SK-N-SH (cell line): ENCODE data around the gene P3H3. TPM values are rescaled to one million over a fixed set of nuclear protein-coding genes. Genes with fewer than 3 reads are reported as not detected.
"Not testable (repeated sequence)": the region's sequence is repeated elsewhere in the genome, so short reads cannot be mapped to it uniquely, and the experiment has no call there.

Experiments used
- CTCF ChIA-PET: fragments of 300-600, 350-600 bp; formaldehyde crosslinking; extraction: SDS; loops from one replicate; lab custom pipeline; 2021; lab: Yijun Ruan, JAX
- POLR2A ChIA-PET: fragments of 350-600 bp; sonication (Branson Sonifier 250); formaldehyde crosslinking; extraction: SDS; loops from one replicate; lab custom pipeline; 2020; ENCODE audit warnings: antibody characterized with exemption, inconsistent platforms; lab: Yijun Ruan, JAX
- DNase-seq: peaks from one replicate; pipeline ENCODE4 v3.0.0; 2012
- H2AFZ ChIP-seq: fragments of 200-600 bp; sonication (generic); 2 replicates; pipeline ENCODE4 v1.8.1; 2016; ENCODE audit warnings: antibody characterized with exemption, mild to moderate bottlenecking, low read depth
- H3F3A ChIP-seq: fragments of 200-600 bp; sonication (generic); replicated peaks from 2 replicates; pipeline ENCODE3; 2016; ENCODE audit warnings: antibody characterized with exemption, mild to moderate bottlenecking; ENCODE audit not compliant: insufficient read depth
- H3K27ac ChIP-seq, 2 experiments: fragments of 200-500 bp in 1 of 2; fragments of 200-600 bp in 1 of 2; sonication (Bioruptor generic) in 1 of 2; sonication (generic), shearing (Covaris generic) in 1 of 2; 2 replicates each; pipeline versions ENCODE4 v1.5.1 to v1.6.1; 2014 to 2016; ENCODE audit warnings: low read depth in 2 of 2, inconsistent platforms in 1 of 2, low read length in 1 of 2, mild to moderate bottlenecking in 1 of 2, mixed read lengths in 1 of 2
- H3K27me3 ChIP-seq: fragments of 200-600 bp; sonication (generic), shearing (Covaris generic); 2 replicates; pipeline ENCODE4 v1.6.1; 2016; ENCODE audit warnings: mixed run types; ENCODE audit not compliant: insufficient read depth
- H3K36me3 ChIP-seq, 2 experiments: fragments of 200-500 bp in 1 of 2; fragments of 200-600 bp in 1 of 2; sonication (Bioruptor generic) in 1 of 2; sonication (generic) in 1 of 2; replicated peaks in 1 of 2; 2 replicates each; pipeline versions ENCODE3 to v1.5.1; 2014 to 2016; ENCODE audit warnings: low read length in 1 of 2, mild to moderate bottlenecking in 1 of 2; ENCODE audit not compliant: insufficient read depth in 2 of 2, control insufficient read depth in 1 of 2
- H3K4me1 ChIP-seq, 2 experiments: fragments of 200-500 bp in 1 of 2; fragments of 200-600 bp in 1 of 2; sonication (Bioruptor generic) in 1 of 2; sonication (generic), shearing (Covaris generic) in 1 of 2; 2 replicates each; pipeline versions ENCODE4 v1.5.1 to v1.6.1; 2014 to 2016; ENCODE audit warnings: low read depth in 1 of 2, low read length in 1 of 2, mixed run types in 1 of 2; ENCODE audit not compliant: insufficient read depth in 2 of 2, control insufficient read depth in 1 of 2
- H3K4me2 ChIP-seq: fragments of 200-600 bp; sonication (generic), shearing (Covaris generic); 2 replicates; pipeline ENCODE4 v1.6.1; 2017; ENCODE audit warnings: mixed run types
- H3K4me3 ChIP-seq, 2 experiments: fragments of 200-500 bp in 1 of 2; fragments of 200-600 bp in 1 of 2; sonication (Bioruptor generic) in 1 of 2; sonication (generic), shearing (Covaris generic) in 1 of 2; 2 replicates each; pipeline versions ENCODE4 v1.5.1 to v1.8.1; 2014 to 2016; ENCODE audit warnings: low read depth in 2 of 2, inconsistent platforms in 1 of 2, low read length in 1 of 2, mild to moderate bottlenecking in 1 of 2, mixed read lengths in 1 of 2, moderate library complexity in 1 of 2
- H3K79me2 ChIP-seq: fragments of 200-600 bp; sonication (generic); 2 replicates; pipeline ENCODE4 v1.8.1; 2017; ENCODE audit warnings: mild to moderate bottlenecking; ENCODE audit not compliant: insufficient read depth
- H3K9ac ChIP-seq: fragments of 200-600 bp; sonication (generic); 2 replicates; pipeline ENCODE4 v1.6.1; 2017; ENCODE audit warnings: mixed run types
- H3K9me2 ChIP-seq: fragments of 200-600 bp; sonication (generic); 2 replicates; pipeline ENCODE4 v1.6.1; 2017; ENCODE audit warnings: mixed run types
- H3K9me3 ChIP-seq: fragments of 200-600 bp; sonication (generic); 2 replicates; pipeline ENCODE4 v1.6.1; 2017; ENCODE audit warnings: mixed run types, mild to moderate bottlenecking, moderate library complexity
- H4K20me1 ChIP-seq: fragments of 200-600 bp; sonication (generic); 2 replicates; pipeline ENCODE4 v1.6.1; 2017; ENCODE audit warnings: mild to moderate bottlenecking, mixed run types; ENCODE audit not compliant: insufficient read depth
- ELF1 ChIP-seq: IDR thresholded peaks from 2 replicates; pipeline ENCODE4 v1.4.0; 2012
- RAD21 ChIP-seq: IDR thresholded peaks from 2 replicates; pipeline ENCODE4 v1.6.1; 2012; ENCODE audit warnings: mild to moderate bottlenecking, low read length
- SIN3A ChIP-seq: IDR thresholded peaks from 2 replicates; pipeline ENCODE4 v1.6.1; 2012; ENCODE audit warnings: low read depth, mild to moderate bottlenecking, low read length, moderate library complexity, borderline replicate concordance
- SMC3 ChIP-seq: IDR thresholded peaks from 2 replicates; pipeline ENCODE4 v1.6.1; 2012; ENCODE audit warnings: low read depth, low read length, improper control_type of control experiment
- YY1 ChIP-seq: IDR thresholded peaks from 2 replicates; pipeline ENCODE4 v1.4.0; 2012; ENCODE audit warnings: low read depth, mild to moderate bottlenecking
- WGBS: methylation state at CpG from one replicate; pipeline ENCODE4 v1.1.6; 2017; ENCODE audit warnings: low lambda C conversion rate; 5-methylcytosine and 5-hydroxymethylcytosine counted together
- polyA plus RNA-seq, 3 experiments: library from polyadenylated mRNA; depleted of rRNA; stranded (reverse); fragments of >200 nt; gene quantifications; 2 replicates each; pipeline ENCODE4 v1.2.3, GENCODE V29; 2012
- TF ChIP-seq, protein P1 (sequence below): fragments of 200-600 bp; sonication (generic); IDR thresholded peaks from 2 replicates; pipeline ENCODE4 v1.6.1; 2017; ENCODE audit warnings: antibody characterized with exemption, mild to moderate bottlenecking, moderate library complexity
- TF ChIP-seq, protein P2 (sequence below): IDR thresholded peaks from 2 replicates; pipeline ENCODE4 v1.4.0; 2012; ENCODE audit warnings: low read depth

The P3H3 gene
- polyA plus RNA-seq, 1 of the 3 experiments (the other 2 are of a cell fraction), result 74.6 TPM

DNA sequence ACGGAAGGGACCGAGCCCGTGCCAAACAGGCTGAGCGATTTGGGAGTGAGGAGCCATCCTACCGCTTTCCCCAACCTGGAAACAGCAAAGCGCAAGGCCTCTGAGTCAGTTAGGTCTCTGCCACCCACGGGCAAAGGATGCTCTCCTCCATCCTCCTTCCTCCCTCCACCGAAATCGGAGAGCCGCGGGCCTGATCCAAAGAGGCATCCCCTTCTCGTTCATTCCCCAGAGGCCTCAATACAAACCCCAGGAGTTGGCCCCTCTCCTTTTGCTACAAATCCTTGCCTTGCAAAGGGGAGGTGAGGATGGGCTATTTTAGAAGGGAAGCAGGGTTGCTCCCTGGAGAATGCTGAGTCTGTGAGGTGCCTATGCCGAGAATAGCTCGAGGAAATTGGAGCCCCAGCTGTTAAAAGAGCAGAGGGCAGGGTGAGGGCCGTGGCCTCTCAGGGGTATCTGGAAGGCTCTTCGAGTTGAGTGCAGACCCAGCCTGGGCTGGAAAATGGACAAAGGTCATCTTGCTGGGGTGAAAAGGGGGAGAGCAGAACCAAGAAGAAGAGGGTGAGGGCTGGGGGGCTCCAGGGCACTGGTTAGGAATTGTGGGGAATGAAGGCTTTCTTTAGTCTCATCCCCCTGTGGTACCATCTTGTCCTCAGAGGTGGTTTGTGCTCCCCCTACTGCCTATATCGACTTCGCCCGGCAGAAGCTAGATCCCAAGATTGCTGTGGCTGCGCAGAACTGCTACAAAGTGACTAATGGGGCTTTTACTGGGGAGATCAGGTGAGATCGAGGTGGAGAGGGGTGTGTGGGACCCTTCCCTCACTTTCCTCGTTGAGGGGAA is 40.2 kb downstream of the P3H3 start:
- Histone ChIP-seq H3K79me2 (peaks cover 55% of the 10 kb centered on the region), H3F3A (peaks cover 35% of the 10 kb centered on the region), H3K36me3 (peaks cover 16 to 38% of the 10 kb centered on the region in 2 experiments), H4K20me1 (peaks cover 44% of the 10 kb centered on the region), H3K27ac (peak overlapping the region; percentile 84 to 95; a peak in 3 of 4 replicates), H3K4me2 (peak overlapping the region; percentile 99), H3K4me3 (peak overlapping the region; percentile 91 to 99), H3K9me3 (no peaks in the 10 kb centered on the region)
- no peak for DNase-seq
- CTCF ChIA-PET, result interaction anchor here (0.7 to 10.9 kb wide), 27 partner anchors 8 to 317 kb away, joined by 3 to 164 read pairs (median 7); partner anchors contain the start of genes C12orf57, CDCA3, ENO2 and MLF2
- no peak for TF ChIP-seq ELF1
- TF ChIP-seq, protein P1, sequence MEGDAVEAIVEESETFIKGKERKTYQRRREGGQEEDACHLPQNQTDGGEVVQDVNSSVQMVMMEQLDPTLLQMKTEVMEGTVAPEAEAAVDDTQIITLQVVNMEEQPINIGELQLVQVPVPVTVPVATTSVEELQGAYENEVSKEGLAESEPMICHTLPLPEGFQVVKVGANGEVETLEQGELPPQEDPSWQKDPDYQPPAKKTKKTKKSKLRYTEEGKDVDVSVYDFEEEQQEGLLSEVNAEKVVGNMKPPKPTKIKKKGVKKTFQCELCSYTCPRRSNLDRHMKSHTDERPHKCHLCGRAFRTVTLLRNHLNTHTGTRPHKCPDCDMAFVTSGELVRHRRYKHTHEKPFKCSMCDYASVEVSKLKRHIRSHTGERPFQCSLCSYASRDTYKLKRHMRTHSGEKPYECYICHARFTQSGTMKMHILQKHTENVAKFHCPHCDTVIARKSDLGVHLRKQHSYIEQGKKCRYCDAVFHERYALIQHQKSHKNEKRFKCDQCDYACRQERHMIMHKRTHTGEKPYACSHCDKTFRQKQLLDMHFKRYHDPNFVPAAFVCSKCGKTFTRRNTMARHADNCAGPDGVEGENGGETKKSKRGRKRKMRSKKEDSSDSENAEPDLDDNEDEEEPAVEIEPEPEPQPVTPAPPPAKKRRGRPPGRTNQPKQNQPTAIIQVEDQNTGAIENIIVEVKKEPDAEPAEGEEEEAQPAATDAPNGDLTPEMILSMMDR, result peak; percentile 36
- TF ChIP-seq, all 33 proteins: peak for 1
- Histone ChIP-seq H3K27me3 (no peaks in the 10 kb centered on the region), H3K9ac (peak overlapping the region; percentile 100), H3K4me1 (peaks cover 33 to 43% of the 10 kb centered on the region in 2 experiments), H3K9me2 (no peaks in the 10 kb centered on the region), H2AFZ (no peak overlapping the region)
- POLR2A ChIA-PET, result interaction anchor here (0.6 to 5.9 kb wide), 14 partner anchors 9 to 179 kb away, joined by 3 to 57 read pairs (median 6); partner anchors contain the start of genes C12orf57, CDCA3, ENO2 and MLF2
- whole genome bisulfite sequencing, result 1% methylated on average over 20 of the region's 22 CpGs

DNA sequence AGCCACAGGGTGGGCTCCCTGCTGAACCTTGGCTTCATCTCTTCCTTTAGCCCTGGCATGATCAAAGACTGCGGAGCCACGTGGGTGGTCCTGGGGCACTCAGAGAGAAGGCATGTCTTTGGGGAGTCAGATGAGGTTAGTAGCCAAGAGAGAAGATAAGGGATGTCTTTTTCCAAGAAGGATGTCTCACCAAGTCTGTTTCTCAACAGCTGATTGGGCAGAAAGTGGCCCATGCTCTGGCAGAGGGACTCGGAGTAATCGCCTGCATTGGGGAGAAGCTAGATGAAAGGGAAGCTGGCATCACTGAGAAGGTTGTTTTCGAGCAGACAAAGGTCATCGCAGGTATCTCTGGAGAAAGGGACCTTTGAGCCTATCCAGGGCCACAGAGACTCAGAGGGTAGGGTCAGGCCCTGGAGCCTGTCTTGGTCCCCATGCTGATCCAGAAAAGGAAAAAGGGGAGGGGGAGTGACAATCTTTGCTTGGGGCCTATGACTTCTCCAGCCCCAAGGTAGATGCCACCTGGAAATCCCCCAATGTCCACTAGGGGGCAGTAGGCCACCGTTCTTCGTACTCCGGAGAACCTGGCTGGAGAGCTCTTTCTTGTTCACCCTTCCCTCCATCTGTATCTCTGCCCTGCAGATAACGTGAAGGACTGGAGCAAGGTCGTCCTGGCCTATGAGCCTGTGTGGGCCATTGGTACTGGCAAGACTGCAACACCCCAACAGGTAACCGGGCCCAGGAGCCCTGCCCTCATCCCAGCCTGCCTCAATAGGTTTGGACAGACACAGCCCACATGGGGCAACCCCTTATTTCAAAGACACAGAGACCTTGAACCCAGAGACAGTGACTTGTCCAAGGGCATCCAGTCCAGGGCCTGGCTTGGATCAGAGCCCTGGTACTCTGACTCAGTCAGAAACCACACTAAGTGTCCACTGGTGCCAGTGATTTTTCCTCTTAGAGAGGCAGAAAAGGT is 41.1 kb downstream of the P3H3 start:
- 40% methylated on average over 9 of the region's 12 CpGs for WGBS
- H2AFZ ChIP-seq, result no peak overlapping the region
- peak; percentile 82 for DNase-seq
- H3K79me2 ChIP-seq, result peaks cover 57% of the 10 kb centered on the region
- peaks cover 34 to 46% of the 10 kb centered on the region in 2 experiments for H3K4me1 ChIP-seq
- peak overlapping the region; percentile 91 to 99 for H3K4me3 ChIP-seq
- H4K20me1 ChIP-seq, result peaks cover 44% of the 10 kb centered on the region
- peak overlapping the region; percentile 99 for H3K4me2 ChIP-seq
- H3F3A ChIP-seq, result peaks cover 41% of the 10 kb centered on the region
- ChIA-PET POLR2A (interaction anchor here (0.6 to 2.6 kb wide), 15 partner anchors 10 to 146 kb away, joined by 3 to 19 read pairs (median 4); partner anchors contain the start of genes C12orf57, CDCA3, COPS7A and MLF2), CTCF (interaction anchor here (0.6 to 10.9 kb wide), 35 partner anchors 9 to 318 kb away, joined by 3 to 164 read pairs (median 5); partner anchors contain the start of genes C12orf57, CDCA3, ENO2 and LRRC23)
- H3K9ac ChIP-seq, result peak overlapping the region; percentile 100
- no peaks in the 10 kb centered on the region for H3K9me3 ChIP-seq
- no peaks in the 10 kb centered on the region for H3K27me3 ChIP-seq
- TF ChIP-seq, protein P1, result peak; percentile 91
- peak; percentile 42 for TF ChIP-seq SMC3
- peak; percentile 73 for TF ChIP-seq RAD21
- TF ChIP-seq YY1, result no peak
- TF ChIP-seq SIN3A, result 0 out of 2 replicates have a peak, but pooled peaks have one; percentile 44
- TF ChIP-seq, protein P2, sequence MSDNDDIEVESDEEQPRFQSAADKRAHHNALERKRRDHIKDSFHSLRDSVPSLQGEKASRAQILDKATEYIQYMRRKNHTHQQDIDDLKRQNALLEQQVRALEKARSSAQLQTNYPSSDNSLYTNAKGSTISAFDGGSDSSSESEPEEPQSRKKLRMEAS, result 0 out of 2 replicates have a peak, but pooled peaks have one; percentile 18
- no peaks in the 10 kb centered on the region for H3K9me2 ChIP-seq
- H3K27ac ChIP-seq, result peak overlapping the region; percentile 84 to 95; a peak in 2 of 4 replicates
- H3K36me3 ChIP-seq, result peaks cover 16 to 30% of the 10 kb centered on the region in 2 experiments

DNA sequence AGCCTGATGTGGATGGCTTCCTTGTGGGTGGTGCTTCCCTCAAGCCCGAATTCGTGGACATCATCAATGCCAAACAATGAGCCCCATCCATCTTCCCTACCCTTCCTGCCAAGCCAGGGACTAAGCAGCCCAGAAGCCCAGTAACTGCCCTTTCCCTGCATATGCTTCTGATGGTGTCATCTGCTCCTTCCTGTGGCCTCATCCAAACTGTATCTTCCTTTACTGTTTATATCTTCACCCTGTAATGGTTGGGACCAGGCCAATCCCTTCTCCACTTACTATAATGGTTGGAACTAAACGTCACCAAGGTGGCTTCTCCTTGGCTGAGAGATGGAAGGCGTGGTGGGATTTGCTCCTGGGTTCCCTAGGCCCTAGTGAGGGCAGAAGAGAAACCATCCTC is 42.1 kb downstream of the P3H3 start:
- H4K20me1 ChIP-seq, result peaks cover 44% of the 10 kb centered on the region
- ChIA-PET POLR2A (interaction anchor here (1.4 to 2.2 kb wide), 4 partner anchors 14 to 146 kb away, joined by 3 to 13 read pairs (median 4); partner anchors contain the start of genes C12orf57, COPS7A and RNU7-1), CTCF (interaction anchor here (0.9 to 10.9 kb wide), 13 partner anchors 13 to 171 kb away, joined by 3 to 164 read pairs (median 13); partner anchors contain the start of genes CDCA3, ENO2, LRRC23 and MLF2)
- not testable (repeated sequence) for DNase-seq, H3K4me3 ChIP-seq, H3K9me2 ChIP-seq, H3K27me3 ChIP-seq, H3K9ac ChIP-seq, H3K9me3 ChIP-seq, H2AFZ ChIP-seq
- WGBS, result 100% methylated on average over 2 of the region's 4 CpGs
- peak overlapping the region; percentile 99; the same call in 1 of the 2 replicates for H3K4me2 ChIP-seq
- peaks cover 66% of the 10 kb centered on the region for H3K79me2 ChIP-seq
- H3K4me1 ChIP-seq, result peaks cover 38 to 46% of the 10 kb centered on the region in 2 experiments
- H3K27ac ChIP-seq, result peak overlapping the region in 1 of 2 experiments; percentile 16; a peak in 1 of 4 replicates
- peaks cover 20 to 22% of the 10 kb centered on the region in 2 experiments for H3K36me3 ChIP-seq
- H3F3A ChIP-seq, result peaks cover 41% of the 10 kb centered on the region
